SK-N-SH treated with all-trans-retinoic acid at 6 μM for 48 hours (cell line): ENCODE data around the gene OCSTAMP.

Source experiments
- ATAC-seq: fragments of 200-7000 bp; cut with Tn5 transposase; 3 replicates; pipeline ENCODE4 v1.9.1; 2020; ENCODE audit warnings: mild to moderate bottlenecking, moderate library complexity
- ARNTL ChIP-seq: fragments of 450-650 bp; formaldehyde crosslinking; IDR thresholded peaks from 2 replicates; pipeline ENCODE4 v1.5.0; 2020; ENCODE audit warnings: low read depth, mild to moderate bottlenecking, moderate library complexity, borderline replicate concordance
- BACH2 ChIP-seq: fragments of 250-450 bp; sonication (Bioruptor Pico); IDR thresholded peaks from 2 replicates; pipeline ENCODE4 v1.9.0; 2021; ENCODE audit warnings: mild to moderate bottlenecking, borderline replicate concordance
- CREB5 ChIP-seq: fragments of 250-450 bp; sonication (Bioruptor Pico); IDR thresholded peaks from 2 replicates; pipeline ENCODE4 v1.5.1; 2020; ENCODE audit warnings: low read depth, mild to moderate bottlenecking, moderate library complexity
- CSDC2 ChIP-seq: fragments of 250-450 bp; sonication (Bioruptor Pico); IDR thresholded peaks from 2 replicates; pipeline ENCODE4 v1.5.0; 2020; ENCODE audit warnings: mild to moderate bottlenecking, moderate library complexity
- CSRNP3 ChIP-seq: fragments of 250-450 bp; sonication (Bioruptor Pico); IDR thresholded peaks from 2 replicates; pipeline ENCODE4 v1.5.1; 2021; ENCODE audit warnings: mild to moderate bottlenecking, moderate library complexity
- GLIS3 ChIP-seq: fragments of 250-450 bp; sonication (Bioruptor Pico); IDR thresholded peaks from 2 replicates; pipeline ENCODE4 v1.5.0; 2020; ENCODE audit warnings: mild to moderate bottlenecking, moderate library complexity
- ISL1 ChIP-seq: fragments of 250-450 bp; sonication (Bioruptor Pico); IDR thresholded peaks from 2 replicates; pipeline ENCODE4 v2.1.2; 2022; ENCODE audit warnings: mild to moderate bottlenecking, moderate library complexity
- OSR1 ChIP-seq: fragments of 250-450 bp; sonication (Bioruptor Pico); IDR thresholded peaks from 2 replicates; pipeline ENCODE4 v1.8.0; 2022; ENCODE audit warnings: moderate library complexity, mild to moderate bottlenecking, inconsistent platforms
- POU6F1 ChIP-seq: fragments of 250-450 bp; sonication (Bioruptor Pico); IDR thresholded peaks from 2 replicates; pipeline ENCODE4 v1.8.0; 2021; ENCODE audit warnings: low read depth, mild to moderate bottlenecking, moderate library complexity, borderline replicate concordance
- RARB ChIP-seq: fragments of 250-450 bp; sonication (Bioruptor Pico); IDR thresholded peaks from 2 replicates; pipeline ENCODE4 v1.8.0; 2021; ENCODE audit warnings: mild to moderate bottlenecking, moderate library complexity
- SNAI2 ChIP-seq: fragments of 250-450 bp; sonication (Bioruptor Pico); IDR thresholded peaks from 2 replicates; pipeline ENCODE4 v1.5.0; 2020; ENCODE audit warnings: mild to moderate bottlenecking, moderate library complexity
- TCF4 ChIP-seq: fragments of 250-450 bp; sonication (Bioruptor Pico); IDR thresholded peaks from 2 replicates; pipeline ENCODE4 v1.8.0; 2021; ENCODE audit warnings: mild to moderate bottlenecking, moderate library complexity, borderline replicate concordance
- TSHZ2 ChIP-seq: fragments of 250-450 bp; sonication (Bioruptor Pico); IDR thresholded peaks from 2 replicates; pipeline ENCODE4 v1.5.0; 2020; ENCODE audit warnings: mild to moderate bottlenecking, moderate library complexity
- ZC3H10 ChIP-seq: fragments of 250-450 bp; sonication (Bioruptor Pico); IDR thresholded peaks from 2 replicates; pipeline ENCODE4 v1.5.1; 2021; ENCODE audit warnings: mild to moderate bottlenecking, moderate library complexity
- ZFP3 ChIP-seq: fragments of 250-450 bp; sonication (Bioruptor Pico); IDR thresholded peaks from 2 replicates; pipeline ENCODE4 v1.5.0; 2020; ENCODE audit warnings: mild to moderate bottlenecking, moderate library complexity
- ZNF8 ChIP-seq: fragments of 450-650 bp; formaldehyde crosslinking; IDR thresholded peaks from 2 replicates; pipeline ENCODE4 v1.5.0; 2020; ENCODE audit warnings: mild to moderate bottlenecking, moderate library complexity

OCSTAMP gene

GRCh38 chr20:46569961-46570360 lies 19.5 kb upstream of the OCSTAMP start:
- no peak for ATAC-seq
- TF ChIP-seq ZC3H10 (CRISPR knock-in tag) (no peak), SNAI2 (no peak), CREB5 (CRISPR knock-in tag) (no peak)

GRCh38 chr20:46568570-46569129 lies 18.2 kb upstream of the OCSTAMP start:
- ATAC-seq = peak; percentile 86

GRCh38 chr20:46566125-46566524 lies 15.7 kb upstream of the OCSTAMP start:
- no peak for TF ChIP-seq ZFP3 (CRISPR knock-in tag)
- TF ChIP-seq GLIS3 (CRISPR knock-in tag) = no peak
- no peak for TF ChIP-seq CSDC2 (CRISPR knock-in tag)
- no peak for TF ChIP-seq CREB5 (CRISPR knock-in tag)
- TF ChIP-seq POU6F1 (CRISPR knock-in tag) = no peak
- no peak for TF ChIP-seq OSR1 (CRISPR knock-in tag)
- no peak for TF ChIP-seq BACH2 (CRISPR knock-in tag)
- no peak for ATAC-seq

More at GRCh38 chr20:46568570-46569129, 18.2 kb upstream of the OCSTAMP start:
- TF ChIP-seq TCF4 (CRISPR knock-in tag) = peak; percentile 44; the same call in 1 of the 2 replicates
- TF ChIP-seq SNAI2 = no peak
- TF ChIP-seq TSHZ2 = 0 out of 2 replicates have a peak, but pooled peaks have one; percentile 50
- no peak for TF ChIP-seq ZC3H10 (CRISPR knock-in tag)

GRCh38 chr20:46564241-46564957 lies 13.9 kb upstream of the OCSTAMP start:
- no peak for ATAC-seq
- no peak for TF ChIP-seq BACH2 (CRISPR knock-in tag)
- TF ChIP-seq OSR1 (CRISPR knock-in tag) = no peak
- TF ChIP-seq POU6F1 (CRISPR knock-in tag) = no peak
- no peak for TF ChIP-seq RARB (CRISPR knock-in tag)
- TF ChIP-seq TSHZ2 = no peak
- no peak for TF ChIP-seq ISL1 (CRISPR knock-in tag)
- TF ChIP-seq CSRNP3 (CRISPR knock-in tag) = no peak
- no peak for TF ChIP-seq ZNF8 (CRISPR knock-in tag)
- no peak for TF ChIP-seq ARNTL
- no peak for TF ChIP-seq SNAI2
